ENCODE results near the gene TENM3. TPM values are rescaled to one million over a fixed set of nuclear protein-coding genes. Genes with fewer than 3 reads are reported as not detected.

TENM3 gene
- total RNA-seq, 2 experiments from 2014 or later, result not detected

DNA sequence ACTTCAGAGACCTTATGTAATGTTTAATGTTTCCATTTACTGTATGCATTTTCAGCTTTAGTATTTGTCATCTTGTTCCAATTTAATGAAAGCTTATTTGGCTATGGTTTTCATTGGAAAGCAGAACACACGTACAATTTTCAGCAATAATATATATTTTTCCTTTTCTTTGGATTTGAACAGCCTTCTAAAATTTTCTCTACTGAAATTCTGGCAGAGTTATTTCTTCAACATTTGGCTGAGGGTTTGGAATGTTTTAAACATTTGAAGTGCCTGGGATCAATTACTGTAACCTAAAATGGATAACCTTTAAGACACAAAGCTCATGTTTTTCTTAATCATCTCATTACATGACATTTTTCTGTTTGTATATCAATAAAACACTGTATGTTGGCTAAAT lies 156.9 kb downstream of the TENM3 start:
- ATAC-seq (ENCODE audit: poor library complexity) (no peak), DNase-seq (no peak)
- H3K27me3 ChIP-seq (ENCODE audit: control insufficient read depth in 1 of 2, insufficient read depth in 2 of 2, low read length in 2 of 2), result no peaks in the 10 kb centered on the region
- intact Hi-C loops (cut with DNase I, micrococcal nuclease), result no loop called here
- no peak overlapping the region for H3K27ac ChIP-seq (ENCODE audit: low read depth in 1 of 2, low read length in 2 of 2)
- H3K9me3 ChIP-seq (ENCODE audit: control insufficient read depth in 1 of 2, insufficient read depth in 1 of 2, low read length in 2 of 2), result no peaks in the 10 kb centered on the region
- Mint-ChIP-seq H3K27ac (no peak overlapping the region), H3K4me1 (ENCODE audit: low read depth) (no peaks in the 10 kb centered on the region), H3K4me3 (no peak overlapping the region), H3K36me3 (ENCODE audit: low read depth) (no peaks in the 10 kb centered on the region), H3K27me3 (peaks cover under 1% of the 10 kb centered on the region), H3K9me3 (no peaks in the 10 kb centered on the region)
- ChIA-PET POLR2A (no interaction called here), CTCF (no interaction called here)
- no peak for TF ChIP-seq CTCF (IDR thresholded peaks at IDR 0.05)
- H3K36me3 ChIP-seq (ENCODE audit: insufficient read depth, low read length), result no peaks in the 10 kb centered on the region
- H3K4me1 ChIP-seq (ENCODE audit: insufficient read depth, low read length), result no peaks in the 10 kb centered on the region
- H3K4me3 ChIP-seq (ENCODE audit: low read length), result no peak overlapping the region

- intact Hi-C loops (cut with DNase I, micrococcal nuclease), result no loop called here
- Histone ChIP-seq H3K27ac (ENCODE audit: low read depth in 1 of 2, low read length in 2 of 2) (no peak overlapping the region), H3K4me1 (ENCODE audit: insufficient read depth, low read length) (no peaks in the 10 kb centered on the region), H3K9me3 (ENCODE audit: control insufficient read depth in 1 of 2, insufficient read depth in 1 of 2, low read length in 2 of 2) (no peaks in the 10 kb centered on the region), H3K27me3 (ENCODE audit: control insufficient read depth in 1 of 2, insufficient read depth in 2 of 2, low read length in 2 of 2) (no peaks in the 10 kb centered on the region), H3K4me3 (ENCODE audit: low read length) (no peak overlapping the region), H3K36me3 (ENCODE audit: insufficient read depth, low read length) (no peaks in the 10 kb centered on the region)
- Mint-ChIP-seq H3K4me3 (no peak overlapping the region), H3K27ac (no peak overlapping the region), H3K36me3 (ENCODE audit: low read depth) (no peaks in the 10 kb centered on the region), H3K4me1 (ENCODE audit: low read depth) (no peaks in the 10 kb centered on the region), H3K9me3 (no peaks in the 10 kb centered on the region), H3K27me3 (peaks cover 8% of the 10 kb centered on the region)
- no peak for DNase-seq
- POLR2A ChIA-PET, result no interaction called here
- CTCF ChIA-PET, result no interaction called here
- ATAC-seq (ENCODE audit: poor library complexity), result no peak
- no peak for TF ChIP-seq CTCF (IDR thresholded peaks at IDR 0.05)
Measured at GRCh38 chr4:182400790-182401189, 157.6 kb downstream of the TENM3 start.

DNA sequence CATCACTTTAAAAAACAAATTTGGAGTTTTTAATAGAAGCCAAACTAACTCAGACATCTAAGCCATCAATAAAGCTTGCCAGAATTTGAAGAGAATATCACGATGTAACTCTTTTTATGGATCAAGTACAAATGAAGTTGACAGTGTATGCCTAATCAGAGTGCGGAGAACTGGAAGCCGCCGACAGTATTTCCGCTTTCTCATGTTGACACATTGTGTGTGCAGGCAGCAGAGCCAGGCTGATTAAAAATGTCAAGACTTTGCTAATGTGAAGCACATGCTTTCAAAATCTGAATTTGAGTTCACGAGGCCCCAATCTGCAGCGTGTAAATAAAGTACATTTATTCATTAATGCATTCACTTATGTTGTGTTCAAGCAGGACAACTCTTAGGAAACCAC lies 161.2 kb downstream of the TENM3 start:
- H3K27me3 Mint-ChIP-seq, result peaks cover 8% of the 10 kb centered on the region
- no peak overlapping the region for H3K27ac Mint-ChIP-seq
- no peak overlapping the region for H3K4me3 Mint-ChIP-seq
- intact Hi-C loops (cut with DNase I, micrococcal nuclease), result no loop called here
- DNase-seq, result no peak
- H3K9me3 Mint-ChIP-seq, result no peaks in the 10 kb centered on the region
- H3K36me3 ChIP-seq (ENCODE audit: insufficient read depth, low read length), result no peaks in the 10 kb centered on the region
- no peak overlapping the region for H3K4me3 ChIP-seq (ENCODE audit: low read length)
- H3K27ac ChIP-seq (ENCODE audit: low read depth in 1 of 2, low read length in 2 of 2), result no peak overlapping the region
- POLR2A ChIA-PET, result no interaction called here
- CTCF ChIA-PET, result no interaction called here
- H3K4me1 Mint-ChIP-seq (ENCODE audit: low read depth), result no peaks in the 10 kb centered on the region
- no peak for TF ChIP-seq CTCF (IDR thresholded peaks at IDR 0.05)
- no peaks in the 10 kb centered on the region for H3K27me3 ChIP-seq (ENCODE audit: control insufficient read depth in 1 of 2, insufficient read depth in 2 of 2, low read length in 2 of 2)
- ATAC-seq (ENCODE audit: poor library complexity), result no peak
- no peaks in the 10 kb centered on the region for H3K4me1 ChIP-seq (ENCODE audit: insufficient read depth, low read length)
- no peaks in the 10 kb centered on the region for H3K36me3 Mint-ChIP-seq (ENCODE audit: low read depth)
- H3K9me3 ChIP-seq (ENCODE audit: control insufficient read depth in 1 of 2, insufficient read depth in 1 of 2, low read length in 2 of 2), result no peaks in the 10 kb centered on the region
